HepG2 (cell line): Measurements from ENCODE around the gene LACTBL1. TPM values are rescaled to one million over a fixed set of nuclear protein-coding genes. Genes with fewer than 3 reads are reported as not detected.

Experiments
- AKAP8 ChIP-seq: sonication (generic); formaldehyde crosslinking; IDR thresholded peaks from 2 replicates; pipeline ENCODE4 v1.5.1; 2020; ENCODE audit warnings: mild to moderate bottlenecking, missing genetic modification reagents
- ARNT ChIP-seq: fragments of 450-650 bp; IDR thresholded peaks from 2 replicates; pipeline ENCODE4 v1.6.1; 2017
- ATAD3A ChIP-seq: sonication (generic); formaldehyde crosslinking; IDR thresholded peaks from 2 replicates; pipeline ENCODE4 v1.4.0; 2020; ENCODE audit warnings: missing genetic modification reagents
- HOXD1 ChIP-seq: sonication (generic); formaldehyde crosslinking; IDR thresholded peaks from 2 replicates; pipeline ENCODE4 v1.5.0; 2020; ENCODE audit warnings: missing genetic modification reagents
- PAX8 ChIP-seq: sonication (generic); formaldehyde crosslinking; IDR thresholded peaks from 2 replicates; pipeline ENCODE4 v1.8.0; 2022; ENCODE audit warnings: mild to moderate bottlenecking, missing genetic modification reagents, borderline replicate concordance
- SNAI1 ChIP-seq: sonication (generic); formaldehyde crosslinking; IDR thresholded peaks from 2 replicates; pipeline ENCODE4 v1.5.0; 2020; ENCODE audit warnings: mild to moderate bottlenecking, missing genetic modification reagents, borderline replicate concordance
- TBX2 ChIP-seq: sonication (generic); formaldehyde crosslinking; IDR thresholded peaks from 2 replicates; pipeline ENCODE4 v1.5.0; 2020; ENCODE audit warnings: missing genetic modification reagents, mild to moderate bottlenecking, borderline replicate concordance
- ZBTB8A ChIP-seq: sonication (generic); formaldehyde crosslinking; IDR thresholded peaks from 2 replicates; pipeline ENCODE4 v1.4.0; 2020; ENCODE audit warnings: mild to moderate bottlenecking, low read depth, missing genetic modification reagents, borderline replicate concordance
- ZKSCAN8 ChIP-seq: IDR thresholded peaks from 2 replicates; pipeline ENCODE4 v1.6.1; 2016; ENCODE audit warnings: borderline replicate concordance, missing genetic modification reagents, missing compliant biosample characterization
- ZNF335 ChIP-seq: sonication (generic); formaldehyde crosslinking; IDR thresholded peaks from 2 replicates; pipeline ENCODE4 v1.4.0; 2020; ENCODE audit warnings: missing genetic modification reagents
- ZNF33B ChIP-seq: sonication (generic); formaldehyde crosslinking; IDR thresholded peaks from 2 replicates; pipeline ENCODE4 v1.5.1; 2020; ENCODE audit warnings: mild to moderate bottlenecking, missing genetic modification reagents
- polyA plus RNA-seq, 8 experiments: library from polyadenylated mRNA; depleted of rRNA in 3 of 8; stranded (reverse) in 7 of 8; unstranded in 1 of 8; fragments of >200 nt; fragmentation: Illumina TruSeq in 4 of 8; extraction: Trizol in 4 of 8; gene quantifications; 2 replicates each; pipeline versions ENCODE4 v1.2.1 to v1.2.3, GENCODE V29; 2011 to 2016; ENCODE audit warnings: low read depth in 4 of 8, missing spikeins in 1 of 8, mixed read lengths in 1 of 8; ENCODE audit not compliant: insufficient read depth in 1 of 8
- total RNA-seq, 5 experiments: library from RNA; depleted of rRNA; stranded (reverse); fragments of >200 nt; fragmentation: Illumina TruSeq; extraction: Trizol; gene quantifications; 2 replicates each; pipeline ENCODE4 v1.2.3, GENCODE V29; 2016; ENCODE audit warnings: low read depth in 1 of 5
- TF ChIP-seq, protein P1 (sequence below): sonication (generic); formaldehyde crosslinking; IDR thresholded peaks from 2 replicates; pipeline ENCODE4 v1.4.0; 2020; ENCODE audit warnings: low read depth, missing genetic modification reagents
- TF ChIP-seq, protein P2 (sequence below): IDR thresholded peaks from 2 replicates; pipeline ENCODE4 v1.6.1; 2016; ENCODE audit warnings: low read depth, missing genetic modification reagents, missing compliant biosample characterization
- TF ChIP-seq, protein P3 (sequence below): IDR thresholded peaks from 2 replicates; pipeline ENCODE4 v1.6.1; 2018; ENCODE audit warnings: missing genetic modification reagents, mild to moderate bottlenecking, missing compliant biosample characterization
- TF ChIP-seq, protein P4 (sequence below): sonication (generic); formaldehyde crosslinking; IDR thresholded peaks from 2 replicates; pipeline ENCODE4 v1.8.1; 2023; ENCODE audit warnings: mild to moderate bottlenecking, moderate library complexity, missing genetic modification reagents
- TF ChIP-seq, protein P5 (sequence below): sonication (generic); formaldehyde crosslinking; IDR thresholded peaks from 2 replicates; pipeline ENCODE4 v1.4.0; 2020; ENCODE audit warnings: missing genetic modification reagents

The LACTBL1 gene
- total and polyA plus RNA-seq, 2 of the 13 experiments (the other 11 are each of a cell fraction or from before 2014, with no cell fraction given): 0.12 to 1.3 TPM

DNA sequence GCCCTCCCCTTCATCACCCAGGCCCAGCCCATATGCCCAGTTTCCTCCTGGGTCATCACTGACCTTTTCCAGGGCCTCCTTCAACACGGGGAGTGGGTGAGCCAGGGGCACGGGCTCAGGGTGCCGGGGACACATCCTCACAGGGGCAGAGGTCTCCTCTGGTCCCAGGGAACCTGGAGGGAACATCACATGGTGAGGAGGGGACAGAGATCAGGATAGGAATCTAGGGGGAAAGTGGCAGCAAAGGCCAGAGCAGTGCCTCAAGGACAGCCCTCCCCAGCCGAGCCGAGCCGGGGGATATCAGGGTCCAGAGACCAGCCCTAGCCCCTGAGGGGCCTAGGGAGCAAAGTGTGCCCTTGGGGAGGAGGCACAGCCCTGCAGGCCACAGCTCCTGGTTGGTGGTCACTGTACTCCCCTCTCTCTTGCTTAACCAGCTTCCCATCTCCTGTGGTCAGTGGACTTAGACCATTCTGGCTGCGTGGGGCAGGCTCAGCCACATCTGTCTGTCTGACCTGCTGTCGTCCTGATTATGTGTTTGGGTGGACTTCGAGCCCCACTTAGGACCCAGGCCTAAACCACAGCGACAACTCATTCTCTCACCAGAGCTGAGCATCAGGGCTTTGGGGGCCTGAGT, 9.5 kb downstream of the LACTBL1 start (continued):
- TF ChIP-seq SNAI1 (peak; percentile 46; the same call in 1 of the 2 replicates), ZKSCAN8 (CRISPR knock-in tag) (no peak), ARNT (no peak), TBX2 (CRISPR knock-in tag) (peak; percentile 77; the same call in 1 of the 2 replicates), AKAP8 (0 out of 2 replicates have a peak, but pooled peaks have one; percentile 41), ZNF335 (no peak), ATAD3A (CRISPR knock-in tag) (no peak), PAX8 (CRISPR knock-in tag) (no peak), ZNF33B (CRISPR knock-in tag) (no peak; the same call in 1 of the 2 replicates), HOXD1 (CRISPR knock-in tag) (no peak), ZBTB8A (CRISPR knock-in tag) (no peak)
- TF ChIP-seq, protein P1, sequence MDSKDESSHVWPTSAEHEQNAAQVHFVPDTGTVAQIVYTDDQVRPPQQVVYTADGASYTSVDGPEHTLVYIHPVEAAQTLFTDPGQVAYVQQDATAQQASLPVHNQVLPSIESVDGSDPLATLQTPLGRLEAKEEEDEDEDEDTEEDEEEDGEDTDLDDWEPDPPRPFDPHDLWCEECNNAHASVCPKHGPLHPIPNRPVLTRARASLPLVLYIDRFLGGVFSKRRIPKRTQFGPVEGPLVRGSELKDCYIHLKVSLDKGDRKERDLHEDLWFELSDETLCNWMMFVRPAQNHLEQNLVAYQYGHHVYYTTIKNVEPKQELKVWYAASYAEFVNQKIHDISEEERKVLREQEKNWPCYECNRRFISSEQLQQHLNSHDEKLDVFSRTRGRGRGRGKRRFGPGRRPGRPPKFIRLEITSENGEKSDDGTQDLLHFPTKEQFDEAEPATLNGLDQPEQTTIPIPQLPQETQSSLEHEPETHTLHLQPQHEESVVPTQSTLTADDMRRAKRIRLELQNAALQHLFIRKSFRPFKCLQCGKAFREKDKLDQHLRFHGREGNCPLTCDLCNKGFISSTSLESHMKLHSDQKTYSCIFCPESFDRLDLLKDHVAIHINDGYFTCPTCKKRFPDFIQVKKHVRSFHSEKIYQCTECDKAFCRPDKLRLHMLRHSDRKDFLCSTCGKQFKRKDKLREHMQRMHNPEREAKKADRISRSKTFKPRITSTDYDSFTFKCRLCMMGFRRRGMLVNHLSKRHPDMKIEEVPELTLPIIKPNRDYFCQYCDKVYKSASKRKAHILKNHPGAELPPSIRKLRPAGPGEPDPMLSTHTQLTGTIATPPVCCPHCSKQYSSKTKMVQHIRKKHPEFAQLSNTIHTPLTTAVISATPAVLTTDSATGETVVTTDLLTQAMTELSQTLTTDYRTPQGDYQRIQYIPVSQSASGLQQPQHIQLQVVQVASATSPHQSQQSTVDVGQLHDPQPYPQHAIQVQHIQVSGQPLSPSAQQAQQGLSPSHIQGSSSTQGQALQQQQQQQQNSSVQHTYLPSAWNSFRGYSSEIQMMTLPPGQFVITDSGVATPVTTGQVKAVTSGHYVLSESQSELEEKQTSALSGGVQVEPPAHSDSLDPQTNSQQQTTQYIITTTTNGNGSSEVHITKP (CRISPR knock-in tag): 0 out of 2 replicates have a peak, but pooled peaks have one; percentile 36
- TF ChIP-seq, protein P2, sequence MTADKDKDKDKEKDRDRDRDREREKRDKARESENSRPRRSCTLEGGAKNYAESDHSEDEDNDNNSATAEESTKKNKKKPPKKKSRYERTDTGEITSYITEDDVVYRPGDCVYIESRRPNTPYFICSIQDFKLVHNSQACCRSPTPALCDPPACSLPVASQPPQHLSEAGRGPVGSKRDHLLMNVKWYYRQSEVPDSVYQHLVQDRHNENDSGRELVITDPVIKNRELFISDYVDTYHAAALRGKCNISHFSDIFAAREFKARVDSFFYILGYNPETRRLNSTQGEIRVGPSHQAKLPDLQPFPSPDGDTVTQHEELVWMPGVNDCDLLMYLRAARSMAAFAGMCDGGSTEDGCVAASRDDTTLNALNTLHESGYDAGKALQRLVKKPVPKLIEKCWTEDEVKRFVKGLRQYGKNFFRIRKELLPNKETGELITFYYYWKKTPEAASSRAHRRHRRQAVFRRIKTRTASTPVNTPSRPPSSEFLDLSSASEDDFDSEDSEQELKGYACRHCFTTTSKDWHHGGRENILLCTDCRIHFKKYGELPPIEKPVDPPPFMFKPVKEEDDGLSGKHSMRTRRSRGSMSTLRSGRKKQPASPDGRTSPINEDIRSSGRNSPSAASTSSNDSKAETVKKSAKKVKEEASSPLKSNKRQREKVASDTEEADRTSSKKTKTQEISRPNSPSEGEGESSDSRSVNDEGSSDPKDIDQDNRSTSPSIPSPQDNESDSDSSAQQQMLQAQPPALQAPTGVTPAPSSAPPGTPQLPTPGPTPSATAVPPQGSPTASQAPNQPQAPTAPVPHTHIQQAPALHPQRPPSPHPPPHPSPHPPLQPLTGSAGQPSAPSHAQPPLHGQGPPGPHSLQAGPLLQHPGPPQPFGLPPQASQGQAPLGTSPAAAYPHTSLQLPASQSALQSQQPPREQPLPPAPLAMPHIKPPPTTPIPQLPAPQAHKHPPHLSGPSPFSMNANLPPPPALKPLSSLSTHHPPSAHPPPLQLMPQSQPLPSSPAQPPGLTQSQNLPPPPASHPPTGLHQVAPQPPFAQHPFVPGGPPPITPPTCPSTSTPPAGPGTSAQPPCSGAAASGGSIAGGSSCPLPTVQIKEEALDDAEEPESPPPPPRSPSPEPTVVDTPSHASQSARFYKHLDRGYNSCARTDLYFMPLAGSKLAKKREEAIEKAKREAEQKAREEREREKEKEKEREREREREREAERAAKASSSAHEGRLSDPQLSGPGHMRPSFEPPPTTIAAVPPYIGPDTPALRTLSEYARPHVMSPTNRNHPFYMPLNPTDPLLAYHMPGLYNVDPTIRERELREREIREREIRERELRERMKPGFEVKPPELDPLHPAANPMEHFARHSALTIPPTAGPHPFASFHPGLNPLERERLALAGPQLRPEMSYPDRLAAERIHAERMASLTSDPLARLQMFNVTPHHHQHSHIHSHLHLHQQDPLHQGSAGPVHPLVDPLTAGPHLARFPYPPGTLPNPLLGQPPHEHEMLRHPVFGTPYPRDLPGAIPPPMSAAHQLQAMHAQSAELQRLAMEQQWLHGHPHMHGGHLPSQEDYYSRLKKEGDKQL (CRISPR knock-in tag): no peak
- TF ChIP-seq, protein P3, sequence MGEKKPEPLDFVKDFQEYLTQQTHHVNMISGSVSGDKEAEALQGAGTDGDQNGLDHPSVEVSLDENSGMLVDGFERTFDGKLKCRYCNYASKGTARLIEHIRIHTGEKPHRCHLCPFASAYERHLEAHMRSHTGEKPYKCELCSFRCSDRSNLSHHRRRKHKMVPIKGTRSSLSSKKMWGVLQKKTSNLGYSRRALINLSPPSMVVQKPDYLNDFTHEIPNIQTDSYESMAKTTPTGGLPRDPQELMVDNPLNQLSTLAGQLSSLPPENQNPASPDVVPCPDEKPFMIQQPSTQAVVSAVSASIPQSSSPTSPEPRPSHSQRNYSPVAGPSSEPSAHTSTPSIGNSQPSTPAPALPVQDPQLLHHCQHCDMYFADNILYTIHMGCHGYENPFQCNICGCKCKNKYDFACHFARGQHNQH: 0 out of 2 replicates have a peak, but pooled peaks have one; percentile 26
- TF ChIP-seq, protein P4, sequence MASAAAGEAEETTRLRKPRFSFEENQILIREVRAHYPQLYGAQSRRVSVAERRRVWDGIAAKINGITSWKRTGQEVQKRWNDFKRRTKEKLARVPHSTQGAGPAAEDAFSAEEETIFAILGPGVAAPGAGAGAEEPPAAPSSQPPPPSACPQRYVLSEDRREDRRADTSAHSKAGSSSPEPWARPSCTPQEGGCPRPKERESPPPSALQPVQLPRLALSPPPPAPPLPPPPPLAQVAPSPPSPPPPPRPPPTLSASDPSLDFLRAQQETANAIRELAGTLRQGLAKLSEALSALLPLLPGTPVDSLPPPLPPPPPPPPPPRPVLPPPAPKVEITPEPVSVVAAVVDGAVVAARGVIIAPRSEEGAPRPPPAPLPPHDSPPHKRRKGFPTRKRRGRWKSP (CRISPR knock-in tag): no peak
- TF ChIP-seq, protein P5, sequence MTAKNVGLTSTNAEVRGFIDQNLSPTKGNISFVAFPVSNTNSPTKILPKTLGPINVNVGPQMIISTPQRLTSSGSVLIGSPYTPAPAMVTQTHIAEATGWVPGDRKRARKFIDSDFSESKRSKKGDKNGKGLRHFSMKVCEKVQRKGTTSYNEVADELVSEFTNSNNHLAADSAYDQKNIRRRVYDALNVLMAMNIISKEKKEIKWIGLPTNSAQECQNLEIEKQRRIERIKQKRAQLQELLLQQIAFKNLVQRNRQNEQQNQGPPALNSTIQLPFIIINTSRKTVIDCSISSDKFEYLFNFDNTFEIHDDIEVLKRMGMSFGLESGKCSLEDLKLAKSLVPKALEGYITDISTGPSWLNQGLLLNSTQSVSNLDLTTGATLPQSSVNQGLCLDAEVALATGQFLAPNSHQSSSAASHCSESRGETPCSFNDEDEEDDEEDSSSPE: no peak; the same call in 1 of the 2 replicates
